HT1080 (cell line): ENCODE data around the gene CMA1. TPM values are rescaled to one million over a fixed set of nuclear protein-coding genes. Genes with fewer than 3 reads are reported as not detected.
"Not testable (repeated sequence)": the region's sequence is repeated elsewhere in the genome, so short reads cannot be mapped to it uniquely, and the experiment has no call there.

Experiments
- DNase-seq: peaks from one replicate; pipeline ENCODE4 v3.0.0-alpha.2; 2015; ENCODE audit warnings: low read depth
- total RNA-seq: library from RNA; depleted of rRNA; stranded (reverse); fragments of >200 nt; shearing (Covaris generic); gene quantifications from 2 replicates; pipeline ENCODE4 v1.2.3, GENCODE V29; 2014; rRNA removed

CMA1 gene
- total RNA-seq, 1 experiment from 2014 or later = not detected

- not testable (repeated sequence) for DNase-seq
Observed at GRCh38 chr14:24470450-24470849, 37.6 kb downstream of the CMA1 start.

- DNase-seq = no peak
Observed at GRCh38 chr14:24465805-24466204, 42.3 kb downstream of the CMA1 start.

GRCh38 chr14:24465368-24465767 lies 42.7 kb downstream of the CMA1 start:
- DNase-seq = no peak

GRCh38 chr14:24463884-24464785 lies 43.9 kb downstream of the CMA1 start:
- DNase-seq = no peak

GRCh38 chr14:24463017-24463883 lies 44.8 kb downstream of the CMA1 start:
- DNase-seq = no peak

GRCh38 chr14:24461336-24461735 lies 46.7 kb downstream of the CMA1 start:
- DNase-seq = no peak

- DNase-seq = no peak
Observed at GRCh38 chr14:24459331-24459730, 48.7 kb downstream of the CMA1 start.

- no peak for DNase-seq
Observed at GRCh38 chr14:24458736-24459135, 49.3 kb downstream of the CMA1 start.

- no peak for DNase-seq
Observed at GRCh38 chr14:24456980-24457379, 51.1 kb downstream of the CMA1 start.

Other genes with a start within 250 kb of the CMA1 start
- gene TGM1, start 245.1 kb downstream of the CMA1 start, total RNA-seq = 0.76 and 1.4 TPM in 2 replicates
- gene RABGGTA, start 236.7 kb downstream of the CMA1 start, total RNA-seq = 24.0 and 24.5 TPM in 2 replicates
- 6.0 and 6.9 TPM in 2 replicates for gene DHRS1, start 208.5 kb downstream of the CMA1 start, total RNA-seq
- gene NOP9, start 208.4 kb downstream of the CMA1 start, total RNA-seq = 21.1 and 25.6 TPM in 2 replicates
- gene CIDEB, start 200.3 kb downstream of the CMA1 start, total RNA-seq = 0.10 TPM in 1 of 2 replicates, not detected in the other
- gene LTB4R2, start 198.1 kb downstream of the CMA1 start, total RNA-seq = 5.0 and 7.8 TPM in 2 replicates
- gene LTB4R, start 196.8 kb downstream of the CMA1 start, total RNA-seq = 3.8 and 6.5 TPM in 2 replicates
- gene ADCY4, start 173.2 kb downstream of the CMA1 start, total RNA-seq = not detected in 2 replicates
- gene RIPK3, start 168.3 kb downstream of the CMA1 start, total RNA-seq = 0.08 TPM in 1 of 2 replicates, not detected in the other
- 0.32 TPM in 1 of 2 replicates, not detected in the other for gene NFATC4, start 140.1 kb downstream of the CMA1 start, total RNA-seq
- gene NYNRIN, start 109.3 kb downstream of the CMA1 start, total RNA-seq = 0.03 and 0.05 TPM in 2 replicates
- gene CBLN3, start 78.6 kb downstream of the CMA1 start, total RNA-seq = 0.35 and 0.84 TPM in 2 replicates
- 18.0 and 20.8 TPM in 2 replicates for gene KHNYN, start 78.3 kb downstream of the CMA1 start, total RNA-seq
- 11.7 and 21.9 TPM in 2 replicates for gene SDR39U1, start 65.5 kb downstream of the CMA1 start, total RNA-seq
- not detected in 2 replicates for gene CTSG, start 68.0 kb upstream of the CMA1 start, total RNA-seq
- not detected in 2 replicates for gene GZMH, start 101.4 kb upstream of the CMA1 start, total RNA-seq
- gene GZMB, start 125.9 kb upstream of the CMA1 start, total RNA-seq = not detected in 2 replicates